HG02970 (cell line): ENCODE data around the gene MXI1.
A peak's percentile ranks its signal among the peaks of the same experiment; 100 is the strongest.

Source experiments
- ATAC-seq: cut with Tn5 transposase; IDR thresholded peaks from one replicate; pipeline ENCODE4 v1.9.1; 2021; ENCODE audit warnings: mild to moderate bottlenecking, moderate library complexity, moderate number of reproducible peaks; ENCODE audit not compliant: unreplicated experiment, low FRiP score

The MXI1 gene

DNA sequence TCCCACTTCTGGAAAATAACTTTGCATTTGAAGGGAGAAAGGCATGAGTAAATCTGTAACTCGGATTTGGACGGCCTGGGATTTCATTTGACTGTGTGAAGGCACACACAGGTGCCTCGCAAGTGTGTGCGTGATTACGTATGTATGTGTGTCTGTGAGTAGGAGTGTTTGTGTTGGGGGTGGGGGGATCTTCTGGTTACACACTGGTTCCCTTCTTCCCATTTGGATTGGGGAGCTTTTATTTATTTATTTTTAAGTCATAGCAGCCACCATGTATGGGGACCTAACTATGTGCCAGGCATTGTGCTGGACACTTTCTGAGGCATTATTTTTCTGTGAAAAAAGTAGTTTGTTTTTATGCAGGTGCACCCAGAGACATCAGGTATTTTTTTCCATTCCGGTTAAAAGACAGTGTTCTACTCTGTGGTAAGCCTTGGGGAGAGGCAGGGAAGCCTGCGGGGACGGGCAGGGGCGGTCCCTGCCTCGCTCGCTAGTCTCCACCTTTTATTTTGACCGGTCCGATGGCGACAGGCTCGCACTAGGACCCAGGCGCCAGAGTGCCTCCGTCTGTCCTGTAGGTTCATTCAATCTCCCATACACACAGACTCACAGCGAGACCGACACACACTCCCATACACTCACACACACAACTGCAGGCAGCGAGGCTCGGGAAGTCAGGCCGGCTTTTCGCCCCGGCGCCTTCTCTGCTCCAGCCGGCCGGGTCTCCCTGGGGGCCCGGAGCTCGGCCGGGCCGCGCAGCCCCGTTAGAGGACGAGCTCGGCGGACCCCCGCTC is at the start of gene MXI1:
TSS of gene MXI1 (plus strand) at position 595 of the 794 bp plus-strand sequence. CDS start 204 bp downstream, outside the sequence.
- ATAC-seq: peak; percentile 38

DNA sequence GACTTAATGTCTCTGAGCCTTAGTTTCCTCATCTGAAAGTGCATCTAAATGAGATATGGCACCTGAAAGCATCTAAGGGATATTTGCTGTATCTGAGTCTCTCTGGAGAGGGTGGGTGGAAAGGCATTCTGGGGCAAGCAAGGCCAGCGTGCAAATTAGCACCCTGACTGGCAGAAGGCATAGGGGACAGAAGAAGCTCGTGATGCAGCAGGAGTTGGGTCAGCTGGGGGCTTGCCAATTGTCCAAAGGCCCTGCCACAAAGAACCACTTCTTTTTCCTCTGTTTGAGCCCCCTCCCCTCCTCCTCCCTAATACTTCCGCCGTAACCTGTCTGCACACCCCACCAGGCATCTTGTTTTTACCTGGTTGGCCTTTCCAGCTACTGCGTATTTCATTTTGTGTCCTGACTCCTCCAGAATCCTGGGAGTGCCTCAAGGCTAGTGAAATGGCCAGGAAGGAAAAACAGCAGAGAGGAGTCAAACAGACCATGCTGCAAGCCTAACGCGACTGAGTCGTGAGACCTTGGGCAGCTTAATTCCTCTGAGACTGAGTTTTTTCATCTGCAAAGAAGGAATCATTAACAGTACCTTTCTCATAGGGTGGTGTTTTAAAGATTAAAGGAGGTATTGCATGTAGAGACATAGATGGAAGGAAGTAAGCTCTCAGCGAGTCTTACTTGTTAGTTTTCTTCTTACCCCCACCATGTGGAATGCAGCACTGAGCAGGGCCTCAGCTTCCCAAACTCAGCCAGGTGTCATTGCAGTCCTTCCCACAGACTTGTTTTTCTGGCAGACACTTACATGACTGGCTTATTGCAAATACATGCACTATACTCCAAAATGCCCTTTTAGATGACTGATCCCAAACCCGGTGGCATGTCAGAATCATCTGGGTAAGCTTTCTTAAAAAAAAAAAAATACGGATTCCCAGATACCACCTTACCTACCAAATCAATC is 49.1 kb upstream of the MXI1 start:
- no peak for ATAC-seq

DNA sequence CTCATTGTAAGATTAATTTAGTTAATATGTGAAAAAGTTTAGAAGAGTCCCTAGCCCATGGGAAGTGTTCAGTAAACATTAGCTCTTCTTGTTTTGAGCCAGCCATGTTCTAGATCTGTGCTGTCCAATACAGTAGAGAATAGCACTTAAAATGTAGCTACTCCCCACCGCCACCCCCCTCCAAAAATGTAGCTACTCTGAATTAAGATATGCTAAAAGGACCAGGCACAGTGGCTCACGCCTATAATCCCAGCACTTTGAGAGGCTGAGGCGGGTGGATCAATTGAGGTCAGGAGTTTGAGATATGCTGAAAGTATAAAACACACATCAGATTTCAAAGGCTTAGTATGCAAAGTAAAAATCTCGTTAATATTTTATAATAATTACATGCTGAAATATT is 47.3 kb upstream of the MXI1 start:
- no peak for ATAC-seq

DNA sequence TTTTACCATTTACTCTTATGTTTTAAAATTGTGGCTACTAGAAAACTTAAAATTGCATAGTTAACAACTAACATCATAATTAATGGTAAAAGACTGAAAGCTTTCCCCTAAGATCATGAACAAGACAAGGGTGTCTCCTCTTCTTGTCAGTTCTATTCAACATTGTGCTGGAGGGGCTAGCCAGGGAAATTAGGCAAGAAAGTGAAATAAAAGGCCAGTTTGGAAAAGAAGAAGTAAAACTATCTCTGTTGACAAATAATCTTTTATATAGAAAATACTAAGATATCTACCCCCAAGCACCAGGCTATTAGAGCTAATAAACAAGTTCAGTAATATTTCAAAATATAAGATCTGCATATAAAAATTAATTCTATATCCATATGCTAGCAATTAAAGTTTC is 46.9 kb upstream of the MXI1 start:
- ATAC-seq: no peak

DNA sequence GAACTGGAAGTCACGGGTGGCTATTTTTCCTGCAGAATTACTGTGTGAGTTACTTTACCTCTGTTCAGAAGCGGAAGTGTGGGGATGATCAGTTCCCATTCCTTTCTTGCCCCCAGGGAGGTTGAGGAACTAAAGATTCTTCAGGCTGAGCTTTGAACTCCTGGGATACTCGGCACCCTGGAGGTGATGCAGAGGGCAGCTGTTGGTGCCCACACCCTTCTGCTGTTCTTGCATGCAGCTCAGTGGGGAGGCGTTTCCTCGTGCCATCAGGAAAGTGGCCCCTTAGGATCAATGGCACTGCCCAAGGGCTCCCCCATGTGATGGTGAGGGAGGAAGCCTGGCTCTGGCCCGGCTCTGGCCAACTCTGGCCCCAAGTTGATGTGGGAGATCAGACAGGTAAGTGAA is 44.7 kb upstream of the MXI1 start:
- no peak for ATAC-seq

DNA sequence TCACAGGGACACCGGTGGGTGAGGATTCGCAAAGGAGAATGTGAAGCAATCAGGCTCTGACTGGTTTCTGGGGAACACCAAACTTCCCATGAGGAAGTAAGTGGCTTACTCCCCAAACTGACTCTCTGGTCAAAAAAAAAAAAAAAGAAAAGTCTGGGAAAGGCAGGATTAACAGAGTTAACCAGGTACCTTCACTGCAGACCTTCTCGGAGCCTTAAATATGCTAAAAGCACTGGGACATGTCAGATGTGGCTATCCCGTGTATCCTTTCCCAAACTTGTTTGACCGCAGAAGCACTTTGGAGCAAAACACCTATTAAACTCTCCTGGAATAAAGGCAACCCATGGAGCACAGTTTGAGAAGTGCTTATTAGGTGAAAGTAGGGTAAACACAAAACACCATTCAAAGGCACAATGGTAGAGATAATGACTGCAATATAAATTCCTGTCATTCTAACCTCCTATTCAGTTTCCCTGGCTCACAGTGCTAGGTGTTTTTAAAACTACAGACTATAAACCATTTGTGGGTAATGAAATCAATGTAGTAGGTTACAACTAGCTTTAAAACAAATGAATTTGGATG is 44.1 kb upstream of the MXI1 start:
- ATAC-seq: no peak

DNA sequence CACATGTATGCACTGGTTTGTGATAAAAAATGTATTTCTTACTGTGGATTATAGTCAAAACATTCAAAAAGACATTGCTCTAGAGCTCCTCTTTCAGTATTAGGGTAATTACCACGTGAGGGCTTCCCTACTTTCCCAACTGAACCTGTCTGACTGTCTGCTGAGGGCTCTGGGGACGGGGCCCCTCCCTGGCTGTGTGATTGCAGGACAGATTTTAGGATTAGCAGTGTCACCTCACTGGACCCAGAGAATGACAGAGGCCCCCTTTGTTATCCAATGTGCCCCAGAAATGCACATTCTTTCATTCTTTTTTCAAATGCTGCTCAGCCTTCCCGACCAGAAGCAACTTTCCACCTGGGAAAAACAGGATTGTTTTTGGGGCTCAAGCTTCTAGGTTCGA is 43.6 kb upstream of the MXI1 start:
- no peak for ATAC-seq

DNA sequence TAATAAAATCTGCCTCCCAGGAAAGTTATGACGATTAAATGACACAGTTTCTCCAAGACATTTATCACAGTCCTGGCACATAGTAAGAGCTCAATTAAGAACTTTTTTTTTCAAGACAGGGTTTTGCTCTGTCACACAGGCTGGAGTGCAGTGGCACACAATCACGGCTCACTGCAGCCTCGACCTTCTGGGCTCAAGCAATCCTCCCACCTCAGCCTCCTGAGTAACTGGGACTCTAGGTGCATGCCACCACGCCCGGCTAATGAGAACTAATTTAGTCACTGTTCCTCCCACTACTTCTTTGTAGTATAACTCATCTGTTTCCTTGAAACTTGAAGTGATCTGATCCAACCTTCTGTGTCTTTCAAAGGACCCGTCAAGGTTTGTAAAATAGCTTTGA is 42.2 kb upstream of the MXI1 start:
- no peak for ATAC-seq

DNA sequence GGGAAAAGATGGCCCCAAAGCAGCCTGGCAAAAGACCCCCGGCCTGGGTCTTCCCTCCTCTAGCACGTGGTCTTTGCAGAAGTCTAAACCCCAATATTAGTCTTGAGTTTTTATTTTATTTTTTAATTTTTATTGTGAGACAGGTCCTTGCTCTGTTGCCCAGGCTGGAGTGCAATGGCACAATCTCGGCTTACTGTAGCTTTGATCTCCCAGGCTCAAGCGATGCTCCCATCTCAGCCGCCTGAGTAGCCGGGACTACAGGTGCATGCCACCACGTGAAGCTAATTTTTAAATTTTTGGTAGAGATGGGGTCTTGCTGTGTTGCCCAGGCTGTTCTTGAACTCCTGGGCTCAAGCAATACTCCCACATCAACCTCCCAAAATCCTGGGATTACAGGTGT is 40.3 kb upstream of the MXI1 start:
- ATAC-seq: no peak

DNA sequence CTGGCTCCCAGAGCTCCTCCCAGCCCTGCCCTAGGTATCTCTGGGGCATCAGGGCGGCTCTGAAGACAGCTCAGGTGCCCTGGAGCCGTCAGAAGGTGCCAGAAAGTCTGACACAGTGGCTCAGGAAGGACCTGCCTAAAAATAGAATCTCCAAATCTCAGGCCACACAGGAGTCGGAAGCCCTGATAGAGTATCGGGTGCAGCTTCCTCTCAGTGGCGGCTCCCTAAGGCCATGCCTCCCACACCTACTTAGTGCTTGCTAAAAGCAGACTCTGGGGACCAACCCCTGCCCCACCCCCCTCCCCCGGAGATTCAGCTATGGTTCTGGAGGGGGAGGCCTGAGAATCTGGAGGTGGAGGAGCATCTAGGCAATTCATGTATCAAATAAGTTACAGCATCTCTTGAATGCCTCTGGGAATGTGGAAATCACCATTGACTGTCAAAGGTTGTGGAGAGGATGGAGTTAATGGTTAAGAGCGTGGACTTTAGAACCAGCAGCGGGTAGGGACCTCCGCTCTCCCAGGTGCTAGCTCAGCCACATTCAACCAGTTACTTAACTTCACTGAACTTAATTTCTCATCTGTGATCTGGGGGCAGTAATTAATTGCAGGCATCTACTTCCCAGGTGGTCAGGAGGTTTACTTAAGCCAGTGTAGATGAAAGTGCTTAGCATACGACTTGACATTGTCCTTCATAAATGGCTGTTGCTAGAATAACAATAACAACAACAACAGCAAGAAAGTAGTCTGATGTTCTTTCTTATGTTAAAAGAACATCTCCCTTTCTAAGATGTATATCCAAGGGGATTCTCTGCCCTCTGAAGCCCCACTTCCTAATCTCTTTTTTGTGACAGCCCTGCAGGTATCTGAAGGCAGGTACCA is 38.6 kb upstream of the MXI1 start:
- ATAC-seq: no peak

DNA sequence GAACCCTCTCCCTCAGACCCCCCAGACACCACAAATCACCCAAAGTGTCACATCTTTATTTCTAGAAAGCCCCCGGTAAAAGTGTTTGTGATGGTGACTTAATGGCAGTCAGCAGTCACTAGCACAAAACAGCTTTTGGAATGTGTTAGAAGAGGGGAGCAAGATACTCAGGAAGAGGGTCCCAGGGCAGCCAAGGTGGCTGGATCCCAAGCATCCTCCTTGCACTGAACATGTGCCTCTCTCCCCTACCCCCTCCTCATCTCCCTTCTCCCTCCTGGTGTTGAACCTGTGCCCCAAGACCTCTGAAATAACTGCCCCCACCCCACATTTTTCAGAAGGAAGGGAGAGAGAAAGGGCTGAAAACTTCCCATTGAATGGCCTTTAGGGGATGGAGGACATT is 37.8 kb upstream of the MXI1 start:
- no peak for ATAC-seq

DNA sequence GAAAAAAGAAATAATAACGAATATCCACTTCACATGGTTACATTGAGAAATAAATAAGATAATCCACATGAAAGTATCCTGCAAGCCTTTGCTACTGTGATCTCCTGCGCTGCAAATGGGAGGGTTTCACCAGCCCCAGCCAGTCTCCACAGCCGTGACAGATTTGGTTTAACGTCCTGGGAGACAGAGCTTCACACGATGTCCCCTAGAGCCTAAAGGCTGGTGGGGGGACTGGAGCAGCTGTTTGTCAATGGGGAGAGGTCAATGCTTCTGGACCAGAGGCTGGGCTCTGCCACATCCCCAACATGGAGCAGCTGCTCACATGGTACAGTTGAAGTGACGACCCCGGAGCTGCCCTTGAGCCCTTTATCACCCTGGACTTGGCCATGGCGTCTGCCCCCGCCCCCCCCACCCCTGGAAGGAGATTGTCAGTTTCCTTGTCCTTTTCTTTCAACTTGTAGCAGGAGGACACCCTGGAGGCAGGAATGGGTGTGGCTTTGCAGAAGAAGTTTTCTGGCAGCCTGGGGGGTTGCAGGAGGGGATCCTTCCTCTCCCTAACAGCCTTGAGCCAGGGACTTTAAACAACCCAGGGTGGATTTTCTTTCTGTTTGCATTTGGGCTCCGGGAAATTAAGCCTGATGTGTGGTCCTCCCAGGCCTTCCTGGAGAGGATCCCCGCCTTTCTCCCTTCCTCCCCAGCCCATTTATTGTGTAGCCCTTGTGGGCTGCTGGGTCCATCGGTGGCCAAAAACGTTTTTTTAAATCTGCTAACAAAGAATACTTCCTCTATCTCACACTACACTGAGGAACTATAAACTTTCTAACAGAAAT is 37.0 kb upstream of the MXI1 start:
- no peak for ATAC-seq

DNA sequence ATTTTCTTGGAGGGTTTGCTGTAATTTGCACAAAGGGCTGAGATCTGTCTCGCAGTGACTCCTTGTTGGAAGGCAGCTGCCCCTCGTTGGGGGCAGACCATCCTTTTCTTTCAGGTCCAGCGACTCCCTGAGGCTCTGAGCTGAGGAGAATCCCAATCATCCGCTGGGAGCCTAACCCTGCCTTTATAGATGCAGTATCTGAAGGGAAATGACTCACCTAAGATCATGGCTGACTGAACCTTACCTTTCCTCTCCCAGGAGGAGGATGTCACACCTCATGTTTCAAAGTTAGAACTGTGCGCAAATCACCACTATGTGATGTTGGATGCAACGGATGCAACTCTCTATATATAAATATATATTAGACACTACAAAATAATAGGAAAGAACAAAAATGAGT is 36.4 kb upstream of the MXI1 start:
- no peak for ATAC-seq

DNA sequence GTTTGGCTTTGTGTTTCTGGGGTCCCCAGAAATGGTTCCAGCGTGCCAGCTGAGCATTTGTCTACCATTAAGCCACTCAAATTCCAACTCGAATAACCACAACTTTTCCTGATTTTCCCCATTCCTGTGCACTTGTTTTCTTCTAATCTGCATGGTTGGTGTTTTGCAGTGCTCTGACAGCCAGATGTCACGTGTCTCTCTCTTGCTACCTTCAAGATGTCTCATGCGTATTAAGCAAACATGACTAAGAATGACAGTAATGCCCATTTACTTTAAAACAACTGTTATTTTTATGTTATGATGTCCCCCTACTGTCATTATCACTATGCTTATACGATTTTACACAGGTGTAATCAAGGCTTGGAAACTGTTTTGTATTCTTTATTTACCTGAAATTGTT is 35.2 kb upstream of the MXI1 start:
- no peak for ATAC-seq

DNA sequence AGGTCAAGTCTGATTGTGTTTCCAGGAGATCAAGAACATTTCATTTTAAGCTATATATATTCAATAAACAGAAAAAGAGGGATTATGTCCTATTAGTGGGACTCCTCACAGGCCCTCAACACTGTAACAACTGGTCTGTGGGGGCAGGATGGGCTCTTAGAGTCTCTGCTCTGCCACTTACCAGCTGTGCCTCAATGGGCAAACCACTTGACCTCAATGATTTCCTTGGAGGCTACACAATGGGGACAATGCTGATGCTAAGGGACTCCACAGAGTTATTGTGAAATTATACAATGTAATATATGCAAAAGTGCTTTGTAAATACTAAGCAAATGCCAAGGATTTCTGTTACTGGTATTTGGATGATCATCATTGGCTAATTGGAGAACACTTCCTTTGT is 33.2 kb upstream of the MXI1 start:
- ATAC-seq: no peak

DNA sequence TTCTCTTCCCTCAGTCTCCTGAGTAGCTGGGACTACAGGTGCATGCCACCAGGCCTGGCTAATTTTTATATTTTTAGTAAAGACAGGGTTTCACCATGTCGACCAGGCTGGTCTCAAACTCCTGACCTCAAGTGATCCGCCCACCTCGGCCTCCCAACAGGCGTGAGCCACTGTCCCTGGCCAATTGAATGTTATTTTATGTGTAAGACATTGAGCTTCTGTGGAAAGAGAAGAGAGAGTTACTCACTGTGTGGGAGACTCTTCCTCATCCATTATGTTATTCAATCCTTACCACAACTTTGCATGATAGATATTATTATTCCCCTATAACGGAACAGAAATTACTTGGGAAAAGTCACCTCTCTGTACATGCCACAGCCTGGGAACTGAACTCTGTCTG is 32.6 kb upstream of the MXI1 start:
- no peak for ATAC-seq

DNA sequence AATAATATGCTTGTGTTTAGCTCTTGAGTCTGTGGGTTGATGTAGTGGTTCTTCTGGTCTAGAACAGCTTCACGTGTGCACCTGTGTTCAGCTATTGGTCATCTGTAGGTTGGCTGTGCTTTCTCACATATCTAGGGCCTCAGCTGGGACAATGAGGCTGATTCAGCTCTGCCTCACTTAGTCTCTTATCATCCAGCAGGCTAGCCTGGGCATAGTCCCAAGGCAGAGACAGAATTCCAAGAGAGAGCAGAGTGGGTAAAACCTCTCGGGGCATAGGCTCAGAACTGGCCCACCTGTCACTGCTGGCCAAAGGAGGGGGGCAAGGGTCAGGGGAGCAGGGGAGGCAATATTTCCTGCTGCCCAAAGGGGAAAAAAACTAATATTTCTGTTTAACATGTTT is 32.0 kb upstream of the MXI1 start:
- ATAC-seq: no peak

DNA sequence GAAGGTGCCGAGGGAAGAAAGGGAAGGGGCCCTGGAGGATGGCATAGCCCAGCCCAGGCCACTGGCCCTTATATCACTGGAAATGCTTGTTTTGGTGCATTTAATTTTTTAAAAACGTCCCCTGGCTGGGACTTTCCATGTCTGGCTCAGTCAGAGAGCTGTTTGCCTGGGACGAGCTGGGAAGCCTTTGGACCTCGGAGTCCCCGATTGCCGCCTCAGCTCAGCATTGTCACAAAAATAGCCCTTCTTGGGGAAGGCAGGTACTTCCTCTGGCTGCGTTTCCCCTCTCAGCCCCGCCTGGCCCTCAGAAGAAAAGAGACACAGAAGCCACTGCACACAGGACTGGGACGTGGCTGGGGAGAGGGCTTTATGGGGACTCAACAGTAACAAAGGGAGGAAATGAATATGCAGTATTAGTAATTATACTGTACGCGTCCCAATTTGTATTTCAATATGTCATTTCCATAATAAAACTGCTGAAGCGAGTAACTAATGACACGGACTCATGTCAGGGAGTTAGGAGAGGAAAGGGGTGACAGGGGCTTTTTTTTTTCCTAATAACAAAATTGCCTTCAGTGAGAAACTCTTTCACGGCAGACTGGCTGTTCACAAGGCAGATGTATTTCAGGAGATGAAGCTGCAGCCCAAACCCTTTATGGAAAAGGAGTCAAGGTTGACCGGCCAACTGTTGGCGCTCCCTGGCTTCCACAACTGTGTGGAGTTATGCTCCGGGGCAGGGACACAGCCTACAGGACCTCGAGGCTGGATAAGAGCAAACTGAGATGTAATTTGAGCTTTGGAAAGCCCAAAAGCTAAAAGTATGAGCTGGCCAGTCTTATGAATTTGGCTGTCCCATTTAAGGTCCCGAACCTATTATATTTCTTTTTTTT is 31.0 kb upstream of the MXI1 start:
- ATAC-seq: no peak
